H9 (cell line): ENCODE results near the gene IQSEC1. TPM values are rescaled to one million over a fixed set of nuclear protein-coding genes. Genes with fewer than 3 reads are reported as not detected.

Source experiments
- DNase-seq: peaks from one replicate; pipeline ENCODE4 v3.0.0-alpha.2; 2017
- H2AFZ ChIP-seq: one replicate; pipeline ENCODE4 v1.6.1; 2013; ENCODE audit warnings: mild to moderate bottlenecking, low read length, control low read depth, moderate library complexity
- H2AK5ac ChIP-seq: 2 replicates; pipeline ENCODE4 v1.6.1; 2013; ENCODE audit warnings: low read length, control low read depth, mixed read lengths; ENCODE audit not compliant: insufficient read length
- H2BK120ac ChIP-seq: one replicate; pipeline ENCODE4 v1.6.1; 2013; ENCODE audit warnings: low read depth, mild to moderate bottlenecking, low read length, control low read depth, inconsistent platforms; ENCODE audit not compliant: poor library complexity, severe bottlenecking
- H2BK12ac ChIP-seq: 2 replicates; pipeline ENCODE4 v1.6.1; 2013; ENCODE audit warnings: low read length, control low read depth, mixed read lengths, low read depth; ENCODE audit not compliant: insufficient read length
- H2BK15ac ChIP-seq: 2 replicates; pipeline ENCODE4 v1.6.1; 2013; ENCODE audit warnings: low read depth, low read length, control low read depth
- H2BK20ac ChIP-seq: one replicate; pipeline ENCODE4 v1.6.1; 2013; ENCODE audit warnings: low read depth, mild to moderate bottlenecking, low read length, control low read depth, inconsistent platforms; ENCODE audit not compliant: poor library complexity, severe bottlenecking
- H2BK5ac ChIP-seq: 2 replicates; pipeline ENCODE4 v1.6.1; 2013; ENCODE audit warnings: low read length, control low read depth, mixed read lengths; ENCODE audit not compliant: insufficient read length
- H3K14ac ChIP-seq: 2 replicates; pipeline ENCODE4 v1.6.1; 2013; ENCODE audit warnings: low read length, control low read depth; ENCODE audit not compliant: insufficient read depth
- H3K18ac ChIP-seq: 2 replicates; pipeline ENCODE4 v1.6.1; 2013; ENCODE audit warnings: low read depth, mild to moderate bottlenecking, mixed read lengths, low read length, control low read depth; ENCODE audit not compliant: insufficient read length
- H3K23ac ChIP-seq: 2 replicates; pipeline ENCODE4 v1.6.1; 2013; ENCODE audit warnings: low read length, control low read depth, mixed read lengths, low read depth; ENCODE audit not compliant: insufficient read length
- H3K23me2 ChIP-seq: 2 replicates; pipeline ENCODE4 v1.6.1; 2013; ENCODE audit warnings: low read depth, mild to moderate bottlenecking, mixed read lengths, low read length, control low read depth; ENCODE audit not compliant: insufficient read length, poor library complexity, severe bottlenecking
- H3K27ac ChIP-seq: 2 replicates; pipeline ENCODE4 v1.5.1; 2013; ENCODE audit warnings: low read length, control low read depth, mixed read lengths, low read depth; ENCODE audit not compliant: insufficient read length
- H3K27me3 ChIP-seq: 2 replicates; pipeline ENCODE4 v1.6.1; 2013; ENCODE audit warnings: low read length, control low read depth, inconsistent platforms; ENCODE audit not compliant: insufficient read depth
- H3K4ac ChIP-seq: 2 replicates; pipeline ENCODE4 v1.6.1; 2013; ENCODE audit warnings: low read depth, mild to moderate bottlenecking, control low read depth, inconsistent platforms, low read length, moderate library complexity
- H3K4me1 ChIP-seq: 2 replicates; pipeline ENCODE4 v1.6.1; 2013; ENCODE audit warnings: low read length, control low read depth, inconsistent platforms; ENCODE audit not compliant: insufficient read depth
- H3K4me2 ChIP-seq: 2 replicates; pipeline ENCODE4 v1.6.1; 2013; ENCODE audit warnings: low read length, control low read depth, mixed read lengths; ENCODE audit not compliant: insufficient read length, insufficient read depth
- H3K56ac ChIP-seq: 2 replicates; pipeline ENCODE4 v1.6.1; 2013; ENCODE audit warnings: low read depth, mild to moderate bottlenecking, mixed read lengths, low read length, control low read depth; ENCODE audit not compliant: insufficient read length
- H3K79me1 ChIP-seq: 2 replicates; pipeline ENCODE4 v1.6.1; 2013; ENCODE audit warnings: low read depth, mild to moderate bottlenecking, moderate library complexity, low read length, control low read depth, inconsistent platforms; ENCODE audit not compliant: insufficient read depth, poor library complexity, severe bottlenecking
- H3K79me2 ChIP-seq: 2 replicates; pipeline ENCODE4 v1.6.1; 2013; ENCODE audit warnings: low read length, control low read depth, inconsistent platforms; ENCODE audit not compliant: insufficient read depth
- H3K9ac ChIP-seq: 2 replicates; pipeline ENCODE4 v1.6.1; 2013; ENCODE audit warnings: low read length, control low read depth, mixed read lengths; ENCODE audit not compliant: insufficient read length; ENCODE audit errors: extremely low read depth
- H3K9me3 ChIP-seq: one replicate; pipeline ENCODE4 v1.6.1; 2013; ENCODE audit warnings: low read depth, low read length, inconsistent platforms; ENCODE audit not compliant: control insufficient read depth
- H3T11ph ChIP-seq: one replicate; pipeline ENCODE4 v1.6.1; 2013; ENCODE audit warnings: mild to moderate bottlenecking, low read length, control low read depth, inconsistent platforms
- H4K20me1 ChIP-seq: one replicate; pipeline ENCODE4 v1.6.1; 2013; ENCODE audit not compliant: control insufficient read depth, insufficient read length, insufficient read depth
- H4K5ac ChIP-seq: 2 replicates; pipeline ENCODE4 v1.6.1; 2013; ENCODE audit warnings: low read depth, mild to moderate bottlenecking, mixed read lengths, low read length, control low read depth; ENCODE audit not compliant: insufficient read length
- H4K8ac ChIP-seq: replicated peaks from 2 replicates; pipeline ENCODE4 v1.6.1; 2013; ENCODE audit warnings: low read length, control low read depth, mixed read lengths, low read depth; ENCODE audit not compliant: insufficient read length
- H4K91ac ChIP-seq: 2 replicates; pipeline ENCODE4 v1.6.1; 2013; ENCODE audit warnings: low read depth, mild to moderate bottlenecking, moderate library complexity, mixed read lengths, low read length, control low read depth; ENCODE audit not compliant: insufficient read length
- H3K27ac Mint-ChIP-seq, 3 experiments: 2 replicates in 2 of 3; 3 replicates in 1 of 3; pipeline ENCODE4 v1.8.0; 2020 to 2021; ENCODE audit warnings: mixed read lengths in 3 of 3, mild to moderate bottlenecking in 1 of 3, moderate library complexity in 1 of 3
- H3K27me3 Mint-ChIP-seq: 2 replicates; pipeline ENCODE4 v1.8.0; 2021; ENCODE audit warnings: low read depth, mild to moderate bottlenecking, moderate library complexity, mixed read lengths
- H3K36me3 Mint-ChIP-seq, 3 experiments: 2 replicates in 2 of 3; 3 replicates in 1 of 3; pipeline ENCODE4 v1.8.0; 2020 to 2021; ENCODE audit warnings: low read depth in 3 of 3, mixed read lengths in 3 of 3; ENCODE audit not compliant: insufficient read depth in 1 of 3
- H3K4me1 Mint-ChIP-seq, 2 experiments: 2 replicates each; pipeline ENCODE4 v1.8.0; 2020; ENCODE audit warnings: mixed read lengths in 2 of 2
- H3K4me3 Mint-ChIP-seq, 2 experiments: 2 replicates in 1 of 2; 3 replicates in 1 of 2; pipeline ENCODE4 v1.8.0; 2020 to 2021; ENCODE audit warnings: mild to moderate bottlenecking in 2 of 2, mixed read lengths in 2 of 2, moderate library complexity in 1 of 2
- H3K9me3 Mint-ChIP-seq, 2 experiments: 2 replicates in 1 of 2; 3 replicates in 1 of 2; pipeline ENCODE4 v1.8.0; 2020; ENCODE audit warnings: mild to moderate bottlenecking in 2 of 2, mixed read lengths in 2 of 2, moderate library complexity in 1 of 2
- WGBS: extraction: QIAGEN DNeasy Blood & Tissue Kit; methylation state at CpG from one replicate; pipeline ENCODE4 v1.1.7; 2013; ENCODE audit warnings: missing lambda C conversion rate, low lambda C conversion rate, mixed read lengths; ENCODE audit not compliant: insufficient read length; ENCODE audit errors: extremely low coverage; 5-methylcytosine and 5-hydroxymethylcytosine counted together
- total RNA-seq: library from RNA; stranded (reverse); gene quantifications from 2 replicates; pipeline ENCODE4 v1.2.1, GENCODE V29; 2021
- TF ChIP-seq, protein P1 (sequence below): fragments of 200-600 bp; sonication (generic); conservative IDR thresholded peaks from 3 replicates; pipeline ENCODE4 v1.8.0; 2021; ENCODE audit warnings: antibody characterized with exemption, mild to moderate bottlenecking

Gene IQSEC1
- total RNA-seq, 1 experiment from 2014 or later = 19.1 TPM

GRCh38 chr3:13013994-13014754 is 59.1 kb downstream of the IQSEC1 start:
- Histone ChIP-seq H3K4ac (no peak overlapping the region), H4K5ac (no peak overlapping the region), H2BK15ac (no peak overlapping the region), H3K4me2 (no peak overlapping the region), H3K56ac (no peak overlapping the region), H3K18ac (no peak overlapping the region), H3K23ac (no peak overlapping the region), H3T11ph (no peak overlapping the region), H4K8ac (no peak overlapping the region), H3K23me2 (no peaks in the 10 kb centered on the region), H2BK20ac (no peak overlapping the region), H3K4me1 (peaks cover 6% of the 10 kb centered on the region; the same call in 1 of the 2 replicates), H4K20me1 (no peaks in the 10 kb centered on the region), H2AFZ (no peak overlapping the region), H3K79me2 (no peaks in the 10 kb centered on the region), H2AK5ac (no peak overlapping the region), H3K27me3 (no peaks in the 10 kb centered on the region), H3K79me1 (no peaks in the 10 kb centered on the region), H2BK12ac (no peak overlapping the region), H3K9ac (no peak overlapping the region), H4K91ac (no peak overlapping the region), H2BK120ac (no peak overlapping the region), H2BK5ac (no peak overlapping the region), H3K9me3 (no peaks in the 10 kb centered on the region), H3K27ac (no peak overlapping the region), H3K14ac (no peak overlapping the region)
- H3K4me1 Mint-ChIP-seq = peaks cover 36 to 50% of the 10 kb centered on the region in 2 experiments
- TF ChIP-seq, protein P1, sequence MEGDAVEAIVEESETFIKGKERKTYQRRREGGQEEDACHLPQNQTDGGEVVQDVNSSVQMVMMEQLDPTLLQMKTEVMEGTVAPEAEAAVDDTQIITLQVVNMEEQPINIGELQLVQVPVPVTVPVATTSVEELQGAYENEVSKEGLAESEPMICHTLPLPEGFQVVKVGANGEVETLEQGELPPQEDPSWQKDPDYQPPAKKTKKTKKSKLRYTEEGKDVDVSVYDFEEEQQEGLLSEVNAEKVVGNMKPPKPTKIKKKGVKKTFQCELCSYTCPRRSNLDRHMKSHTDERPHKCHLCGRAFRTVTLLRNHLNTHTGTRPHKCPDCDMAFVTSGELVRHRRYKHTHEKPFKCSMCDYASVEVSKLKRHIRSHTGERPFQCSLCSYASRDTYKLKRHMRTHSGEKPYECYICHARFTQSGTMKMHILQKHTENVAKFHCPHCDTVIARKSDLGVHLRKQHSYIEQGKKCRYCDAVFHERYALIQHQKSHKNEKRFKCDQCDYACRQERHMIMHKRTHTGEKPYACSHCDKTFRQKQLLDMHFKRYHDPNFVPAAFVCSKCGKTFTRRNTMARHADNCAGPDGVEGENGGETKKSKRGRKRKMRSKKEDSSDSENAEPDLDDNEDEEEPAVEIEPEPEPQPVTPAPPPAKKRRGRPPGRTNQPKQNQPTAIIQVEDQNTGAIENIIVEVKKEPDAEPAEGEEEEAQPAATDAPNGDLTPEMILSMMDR = no peak
- H3K27me3 Mint-ChIP-seq = peaks cover 3% of the 10 kb centered on the region
- DNase-seq = no peak
- H3K4me3 Mint-ChIP-seq = no peak overlapping the region
- H3K27ac Mint-ChIP-seq = no peak overlapping the region
- no peaks in the 10 kb centered on the region for H3K9me3 Mint-ChIP-seq
- WGBS = no CpG with 5 or more reads among the region's 7 CpGs
- no peaks in the 10 kb centered on the region for H3K36me3 Mint-ChIP-seq
